NCI-H748 treated with DMSO at 0.1 percent for 48 hours (cell line): ENCODE results near the gene EBF3.

Experiments
- DNase-seq: peaks from one replicate; lab custom pipeline; 2025; lab: John Stamatoyannopoulos, UW

EBF3 gene

DNA sequence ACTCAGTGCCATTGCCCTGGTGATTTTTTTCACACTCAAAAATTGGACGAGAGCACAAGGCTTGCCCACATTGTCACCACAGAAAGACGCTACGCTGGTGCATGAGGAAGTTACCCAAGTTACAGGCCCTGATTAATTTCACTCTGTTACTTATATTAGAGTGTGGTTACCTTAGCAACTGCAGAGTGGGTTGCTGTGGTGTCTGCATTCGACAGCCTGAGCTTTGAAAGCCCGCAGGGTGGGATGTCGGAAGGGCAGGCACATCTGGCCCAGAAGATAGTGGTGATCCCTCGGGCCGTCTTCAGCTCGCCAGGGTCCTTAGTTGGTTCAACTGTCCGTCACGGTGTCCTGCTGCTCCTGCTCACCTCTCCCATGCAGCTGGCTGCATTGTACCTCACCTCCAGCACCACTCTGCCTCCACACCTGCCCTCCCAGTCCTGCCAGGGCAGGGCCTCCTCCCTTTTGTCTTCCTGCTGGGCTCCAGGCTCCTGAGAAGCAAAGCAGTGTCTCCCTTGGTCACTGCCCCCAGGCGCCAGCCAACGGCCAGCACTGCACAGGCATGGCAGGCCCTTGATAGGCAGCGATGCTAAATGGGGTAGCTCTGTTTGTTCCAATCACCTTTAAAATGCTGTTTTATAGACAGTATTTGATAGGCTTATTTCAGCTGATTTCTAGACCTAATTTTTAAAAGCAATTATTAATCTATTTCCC lies 167.2 kb downstream of the EBF3 start:
- no peak for DNase-seq

DNA sequence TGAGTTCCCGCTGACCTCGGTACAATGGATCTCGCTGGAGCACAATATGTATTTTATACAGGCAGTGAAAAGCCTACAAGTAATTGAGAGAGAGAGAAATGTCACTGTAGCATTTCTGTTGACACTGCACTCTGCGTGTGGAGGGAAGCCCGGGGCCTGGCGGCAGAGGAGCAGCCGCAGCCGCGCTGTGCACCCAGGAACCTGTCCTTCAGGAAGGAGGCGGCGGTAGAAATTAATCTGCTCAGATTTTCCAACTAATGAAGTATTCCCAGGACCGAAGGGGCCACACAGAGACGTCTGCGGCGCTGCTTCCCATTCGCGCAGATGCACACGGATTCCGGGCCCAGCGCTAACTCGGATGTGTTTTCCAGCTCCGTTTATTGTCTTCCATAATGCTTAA lies 170.1 kb downstream of the EBF3 start:
- DNase-seq: no peak

DNA sequence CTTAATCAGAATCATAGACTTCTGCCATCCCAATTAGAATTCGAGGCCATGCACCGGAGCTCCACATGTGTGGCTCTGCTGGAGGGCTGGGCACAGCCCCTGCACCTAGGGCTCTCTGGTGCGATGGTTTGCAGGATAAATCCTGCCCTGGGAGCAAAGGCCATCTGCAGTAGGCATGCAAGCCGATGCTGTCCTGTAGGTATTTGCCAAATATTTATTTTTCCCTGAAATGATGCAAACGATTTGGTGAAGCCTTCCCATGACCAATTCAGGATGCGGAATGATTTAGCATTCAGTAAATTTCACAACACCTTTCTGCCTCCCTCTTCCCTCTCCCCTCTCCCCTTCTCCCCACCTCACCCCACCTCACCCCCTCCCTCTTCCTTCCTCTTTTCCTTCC lies 170.6 kb downstream of the EBF3 start:
- DNase-seq: no peak

DNA sequence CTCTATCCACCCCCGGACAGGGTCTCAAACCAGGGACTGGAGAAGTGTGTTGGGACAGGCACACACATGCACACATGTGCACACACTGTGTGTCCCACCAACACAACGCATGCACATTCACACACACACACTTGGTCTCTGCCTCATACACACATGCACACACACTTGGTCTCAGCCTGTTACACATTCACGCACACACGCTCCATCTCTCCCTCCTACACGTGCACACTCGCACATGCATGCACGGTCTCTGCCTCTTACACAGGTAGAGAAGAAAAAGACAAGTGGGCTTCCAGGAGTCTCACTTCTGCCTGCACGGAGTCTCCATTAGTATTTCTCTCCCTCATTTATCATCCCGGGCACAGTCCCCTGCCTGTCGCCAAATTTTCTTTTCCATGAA lies 171.2 kb downstream of the EBF3 start:
- no peak for DNase-seq

DNA sequence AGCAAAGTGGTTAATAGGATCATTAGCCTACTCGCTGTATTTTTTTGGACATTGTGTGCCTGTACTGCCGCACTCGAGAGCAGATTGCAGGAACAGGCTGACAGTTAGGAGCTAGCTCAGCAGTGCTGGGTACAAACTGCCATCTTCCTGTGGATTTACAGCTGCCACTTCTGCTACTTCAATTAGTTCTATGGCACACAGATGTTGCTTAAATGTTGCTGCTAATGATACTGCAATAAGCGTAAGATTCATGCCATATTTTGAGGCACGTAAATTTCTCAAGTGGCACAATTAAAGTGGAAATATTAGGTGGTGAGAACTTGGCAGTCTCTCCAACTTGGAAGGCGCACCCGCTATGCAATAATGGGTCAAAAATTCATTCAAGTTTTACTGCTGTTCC lies 171.9 kb downstream of the EBF3 start:
- DNase-seq: no peak

DNA sequence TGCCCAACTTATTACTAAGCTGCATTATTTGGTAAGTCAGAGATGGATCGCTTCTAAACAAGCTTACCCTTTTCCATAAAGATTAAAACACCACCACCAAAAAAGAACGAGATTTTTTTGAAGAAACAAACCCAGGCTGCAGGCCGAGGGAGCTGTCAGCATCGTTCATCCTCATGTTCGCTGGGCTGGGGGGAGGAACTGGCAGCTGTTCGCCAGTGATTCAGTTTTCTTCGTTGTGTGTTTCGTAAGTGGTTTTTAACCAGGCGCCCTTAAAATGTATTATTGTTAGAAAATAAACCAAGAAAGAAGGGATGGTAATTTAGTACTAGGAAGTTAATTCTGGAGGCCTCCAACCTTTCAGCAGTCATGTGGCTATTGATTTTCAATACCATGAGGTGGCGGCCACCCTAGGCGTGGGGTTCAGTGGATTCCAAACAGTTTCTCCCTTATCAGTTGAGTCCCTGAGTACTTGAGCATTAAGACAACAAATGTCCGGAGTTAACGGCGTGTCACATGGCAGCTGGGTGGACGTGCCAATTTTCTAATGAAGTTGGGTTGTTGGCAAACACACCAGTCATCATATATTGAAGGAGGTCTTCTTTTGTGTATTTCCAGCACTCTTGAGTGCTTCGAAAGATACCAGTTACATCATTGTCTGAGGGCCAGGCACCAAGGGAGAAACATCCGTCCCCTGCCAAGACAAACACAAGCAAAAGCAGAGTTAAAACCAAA lies 173.2 kb downstream of the EBF3 start:
- DNase-seq: no peak

DNA sequence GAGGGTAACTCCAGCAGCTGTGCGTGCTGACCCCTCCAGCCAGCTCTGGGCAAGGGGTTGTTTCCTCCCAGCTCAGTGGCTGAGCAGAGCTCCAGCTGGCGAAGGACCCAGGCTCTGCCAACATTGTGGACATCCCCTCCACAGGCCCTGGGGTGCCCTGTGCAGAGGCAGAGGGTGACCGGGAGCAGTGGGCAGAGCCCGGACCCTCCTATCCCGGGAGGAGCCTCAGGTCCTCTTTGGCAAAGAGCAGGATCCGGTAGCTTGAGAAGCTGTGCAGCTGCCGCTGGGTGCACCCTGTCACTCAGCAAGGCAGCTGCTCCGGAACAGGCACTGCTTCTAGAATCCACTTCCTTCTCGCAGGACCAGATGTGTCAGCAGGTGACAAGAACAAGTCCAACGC lies 175.9 kb downstream of the EBF3 start:
- no peak for DNase-seq

DNA sequence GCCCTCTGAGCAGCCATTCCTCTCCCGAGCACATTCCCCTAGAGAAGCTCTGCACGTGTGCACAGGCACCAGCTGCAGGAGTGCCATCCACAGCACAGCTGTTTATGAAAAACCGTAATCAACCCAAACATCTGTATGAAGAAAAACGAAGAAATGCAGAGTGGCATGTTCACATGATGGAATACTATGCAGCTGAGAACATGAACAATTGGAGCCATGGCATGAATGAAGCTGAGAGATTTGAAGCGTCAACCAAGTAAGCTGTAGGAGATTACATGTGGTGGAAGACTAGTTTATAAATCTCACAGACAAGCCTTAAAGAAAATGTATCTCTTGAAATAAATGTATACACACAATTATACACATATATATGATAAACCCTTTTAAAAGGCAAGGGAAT lies 176.5 kb downstream of the EBF3 start:
- no peak for DNase-seq

DNA sequence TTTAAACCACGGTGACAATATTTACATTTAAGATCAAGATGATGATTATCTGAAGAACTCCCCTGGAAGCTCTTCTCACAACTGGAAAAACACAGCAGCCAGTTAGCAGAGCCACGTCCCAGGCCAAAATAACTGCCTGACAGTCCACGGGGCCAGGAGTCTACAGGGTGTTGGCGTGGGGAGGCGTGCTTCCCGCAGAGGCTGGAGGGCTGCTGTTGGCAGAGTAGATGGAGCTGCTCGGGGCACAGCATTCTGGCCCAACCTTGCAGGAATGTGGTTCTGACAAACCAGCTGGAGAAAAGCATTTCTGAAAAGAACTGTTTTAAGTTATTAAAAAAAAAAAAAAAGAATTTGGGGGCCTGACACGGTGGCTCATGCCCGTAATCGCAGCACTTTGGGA lies 177.9 kb downstream of the EBF3 start:
- no peak for DNase-seq

DNA sequence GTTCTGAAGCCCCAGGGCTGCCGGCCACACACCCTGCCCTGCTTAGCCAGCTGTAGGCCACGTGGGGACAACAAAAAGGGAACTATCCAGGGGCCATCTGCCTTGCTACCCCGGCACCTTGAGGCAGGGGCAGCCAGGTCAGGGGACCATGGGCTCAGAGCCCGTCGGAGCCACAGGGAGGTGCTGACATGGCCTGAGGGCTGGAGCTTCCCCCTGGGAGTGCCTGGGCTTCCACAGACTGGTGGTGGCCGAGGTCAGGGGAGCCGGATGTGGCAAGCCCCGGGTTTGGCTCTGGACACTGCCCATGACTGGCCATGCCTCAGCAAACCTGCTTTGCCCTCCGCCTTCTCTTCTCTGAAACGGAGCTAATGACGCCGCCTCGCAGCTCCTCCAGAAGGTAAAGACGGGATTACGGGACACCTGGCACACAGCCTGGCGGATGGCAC lies 178.5 kb downstream of the EBF3 start:
- no peak for DNase-seq
